Thyroid gland (tissue), 4 donors: ENCODE results near the gene DDX24. TPM values are rescaled to one million over a fixed set of nuclear protein-coding genes. Genes with fewer than 3 reads are reported as not detected.

Experiments
- DNase-seq, 2 donors: peaks; one replicate each; pipeline ENCODE4 v3.0.0-alpha.2; 2019
- H3K27ac ChIP-seq, 3 donors: fragments of 200-600 bp; sonication (generic); 1 replicate in 2 of 3; 2 replicates in 1 of 3; pipeline ENCODE4 v1.5.1; 2016 to 2019; ENCODE audit warnings: mild to moderate bottlenecking in 1 of 3, moderate library complexity in 1 of 3
- H3K27me3 ChIP-seq: fragments of 200-600 bp; sonication (generic); one replicate; pipeline ENCODE4 v1.5.1; 2019
- H3K36me3 ChIP-seq, 2 donors: fragments of 200-600 bp; sonication (generic); one replicate each; pipeline ENCODE4 v1.5.1; 2016 to 2019
- H3K4me1 ChIP-seq, 2 donors: fragments of 200-600 bp; sonication (generic); one replicate each; pipeline ENCODE4 v1.5.1; 2017 to 2019
- H3K4me3 ChIP-seq, 3 donors: fragments of 200-600 bp; sonication (generic); replicated peaks in 1 of 3; 1 replicate in 2 of 3; 2 replicates in 1 of 3; pipeline ENCODE4 v1.5.1; 2016; ENCODE audit warnings: mild to moderate bottlenecking in 1 of 3
- H3K9me3 ChIP-seq: fragments of 200-600 bp; sonication (generic); one replicate; pipeline ENCODE4 v1.5.1; 2017
- POLR2A ChIP-seq, 2 donors: fragments of 450-650 bp; IDR thresholded peaks; one replicate each; pipeline ENCODE4 v1.6.1; 2017; ENCODE audit warnings: antibody characterized with exemption in 2 of 2, mild to moderate bottlenecking in 2 of 2, moderate library complexity in 1 of 2
- WGBS, 2 donors: methylation state at CpG; one replicate each; pipeline ENCODE4 v1.1.5; 2017; 5-methylcytosine and 5-hydroxymethylcytosine counted together
- intact Hi-C: fragments of 100-400 bp; cut with DNase I; formaldehyde crosslinking; loops from one replicate; pipeline ENCODE4 v1.15.1; 2023
- total RNA-seq, 4 donors: library from RNA; depleted of rRNA; stranded (reverse); fragments of >200 nt; gene quantifications; one replicate each; pipeline ENCODE4 v1.2.3, GENCODE V29; 2016
- TF ChIP-seq, protein P1 (sequence below), 6 experiments: fragments of 200-600 bp in 3 of 6; fragments of 450-650 bp in 3 of 6; sonication (generic) in 3 of 6; IDR thresholded peaks; one replicate each; pipeline ENCODE4 v1.5.1; 2016 to 2019; ENCODE audit warnings: antibody characterized with exemption in 6 of 6, mild to moderate bottlenecking in 2 of 6, inconsistent platforms in 1 of 6, moderate library complexity in 1 of 6

DDX24 gene
- total RNA-seq, 4 donors from 2014 or later, result 139 to 209 (median 193) TPM

DNA sequence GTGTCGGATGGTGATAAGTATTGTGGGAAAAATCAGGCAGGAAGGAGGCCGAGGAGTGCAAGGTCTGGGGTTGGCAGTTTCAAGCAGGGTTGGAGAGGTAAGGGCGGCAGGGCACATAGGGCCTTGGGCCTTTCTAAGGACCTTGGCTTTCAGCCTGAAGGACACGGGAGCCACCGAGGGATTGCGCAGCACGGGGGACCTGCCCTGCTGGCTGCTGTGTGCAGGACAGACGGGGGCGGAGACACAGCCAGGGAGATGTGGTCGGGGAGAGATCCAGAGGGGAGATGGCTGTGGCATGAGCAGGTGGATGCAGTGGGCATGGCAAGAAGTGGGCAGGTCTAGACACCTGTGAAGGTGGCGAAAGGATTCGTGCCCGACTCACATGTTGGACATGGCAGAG lies 40.2 kb downstream of the DDX24 start:
- WGBS, 2 donors, result 92 to 94% methylated on average over 13 of the region's 13 CpGs
- Histone ChIP-seq H3K27ac (no peak overlapping the region), H3K36me3 (peaks cover 3 to 5% of the 10 kb centered on the region in 2 donors), H3K9me3 (no peaks in the 10 kb centered on the region), H3K4me3 (no peak overlapping the region), H3K27me3 (no peaks in the 10 kb centered on the region), H3K4me1 (peaks cover 0 to 12% of the 10 kb centered on the region in 2 donors)
- no peak for DNase-seq
- intact Hi-C loops, result no loop called here
- TF ChIP-seq, protein P1, sequence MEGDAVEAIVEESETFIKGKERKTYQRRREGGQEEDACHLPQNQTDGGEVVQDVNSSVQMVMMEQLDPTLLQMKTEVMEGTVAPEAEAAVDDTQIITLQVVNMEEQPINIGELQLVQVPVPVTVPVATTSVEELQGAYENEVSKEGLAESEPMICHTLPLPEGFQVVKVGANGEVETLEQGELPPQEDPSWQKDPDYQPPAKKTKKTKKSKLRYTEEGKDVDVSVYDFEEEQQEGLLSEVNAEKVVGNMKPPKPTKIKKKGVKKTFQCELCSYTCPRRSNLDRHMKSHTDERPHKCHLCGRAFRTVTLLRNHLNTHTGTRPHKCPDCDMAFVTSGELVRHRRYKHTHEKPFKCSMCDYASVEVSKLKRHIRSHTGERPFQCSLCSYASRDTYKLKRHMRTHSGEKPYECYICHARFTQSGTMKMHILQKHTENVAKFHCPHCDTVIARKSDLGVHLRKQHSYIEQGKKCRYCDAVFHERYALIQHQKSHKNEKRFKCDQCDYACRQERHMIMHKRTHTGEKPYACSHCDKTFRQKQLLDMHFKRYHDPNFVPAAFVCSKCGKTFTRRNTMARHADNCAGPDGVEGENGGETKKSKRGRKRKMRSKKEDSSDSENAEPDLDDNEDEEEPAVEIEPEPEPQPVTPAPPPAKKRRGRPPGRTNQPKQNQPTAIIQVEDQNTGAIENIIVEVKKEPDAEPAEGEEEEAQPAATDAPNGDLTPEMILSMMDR (IDR thresholded peaks at IDR 0.05), result no peak
- no peak for TF ChIP-seq POLR2A (IDR thresholded peaks at IDR 0.05)

DNA sequence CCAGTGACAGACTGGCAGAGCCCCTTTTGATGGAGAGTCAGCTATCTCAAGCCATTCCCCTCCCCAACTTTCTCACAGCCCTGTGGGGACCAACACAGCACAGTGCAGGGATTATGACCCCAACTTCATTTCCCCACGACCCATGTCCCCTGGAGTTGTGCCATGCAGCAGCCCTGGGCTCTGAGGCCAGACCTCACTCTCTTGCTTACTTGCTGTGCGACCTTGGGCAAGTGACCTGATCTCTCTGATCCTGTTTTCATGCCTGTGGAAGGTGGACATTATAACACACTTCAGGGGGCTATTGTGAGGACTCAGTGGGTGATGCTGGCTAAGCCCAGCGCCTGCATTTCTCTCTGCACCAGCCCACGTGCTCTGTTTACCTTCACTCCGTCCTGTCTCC lies 40.8 kb downstream of the DDX24 start:
- H3K4me1 ChIP-seq, result peaks cover 0 to 12% of the 10 kb centered on the region in 2 donors
- WGBS, 2 donors, result 92 to 94% methylated on average over 3 to 5 of the region's 5 CpGs
- peaks cover under 1 to 3% of the 10 kb centered on the region in 2 donors for H3K36me3 ChIP-seq
- H3K4me3 ChIP-seq, result no peak overlapping the region
- no peak for TF ChIP-seq POLR2A (IDR thresholded peaks at IDR 0.05)
- TF ChIP-seq, protein P1 (IDR thresholded peaks at IDR 0.05), result no peak
- no peak for DNase-seq
- intact Hi-C loops, result no loop called here
- H3K27ac ChIP-seq, result no peak overlapping the region
- no peaks in the 10 kb centered on the region for H3K27me3 ChIP-seq
- no peaks in the 10 kb centered on the region for H3K9me3 ChIP-seq

DNA sequence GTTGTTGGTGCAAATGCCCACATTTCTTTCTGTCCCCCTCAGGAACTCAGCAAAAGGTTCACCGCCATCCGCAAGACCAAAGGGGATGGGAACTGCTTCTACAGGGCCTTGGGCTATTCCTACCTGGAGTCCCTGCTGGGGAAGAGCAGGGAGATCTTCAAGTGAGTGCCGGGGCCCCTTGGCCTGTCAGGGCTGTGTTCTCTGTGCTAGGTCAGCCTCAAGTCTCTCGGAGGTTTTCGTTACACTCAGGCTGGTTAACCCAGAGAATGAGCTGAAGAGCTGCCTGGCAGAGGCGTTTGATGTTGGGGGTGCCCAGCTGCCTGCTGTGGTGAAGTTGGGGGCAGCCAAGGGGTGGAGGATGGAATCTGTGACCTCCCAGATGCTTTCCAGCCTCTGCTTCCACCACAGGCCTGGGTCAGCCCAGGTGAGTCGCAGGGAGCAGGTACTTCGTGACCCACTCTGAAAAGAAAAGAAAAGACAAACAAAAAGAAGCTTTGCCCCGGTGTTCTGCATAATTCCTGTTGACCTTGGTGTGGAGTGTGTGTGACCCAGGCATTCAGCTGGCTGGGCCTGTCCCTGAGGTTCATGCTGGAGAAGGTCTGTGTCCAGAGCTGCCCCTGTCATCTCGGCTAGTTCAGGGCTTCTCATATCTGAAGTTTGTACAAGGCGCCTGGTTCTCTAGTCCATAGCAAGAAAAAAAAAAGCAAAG lies 41.9 kb downstream of the DDX24 start:
- Histone ChIP-seq H3K27ac (no peak overlapping the region), H3K36me3 (no peaks in the 10 kb centered on the region), H3K9me3 (no peaks in the 10 kb centered on the region), H3K4me3 (no peak overlapping the region), H3K27me3 (no peaks in the 10 kb centered on the region), H3K4me1 (peaks cover 0 to 12% of the 10 kb centered on the region in 2 donors)
- no peak for TF ChIP-seq POLR2A (IDR thresholded peaks at IDR 0.05)
- TF ChIP-seq, protein P1 (IDR thresholded peaks at IDR 0.05), result no peak
- intact Hi-C loops, result loop anchor here (5.0 kb wide), 2 partner anchors 98 to 143 kb away; no protein-coding TSS in a partner anchor
- DNase-seq, result no peak
- 83 to 91% methylated on average over 9 to 10 of the region's 11 CpGs for WGBS, 2 donors

DNA sequence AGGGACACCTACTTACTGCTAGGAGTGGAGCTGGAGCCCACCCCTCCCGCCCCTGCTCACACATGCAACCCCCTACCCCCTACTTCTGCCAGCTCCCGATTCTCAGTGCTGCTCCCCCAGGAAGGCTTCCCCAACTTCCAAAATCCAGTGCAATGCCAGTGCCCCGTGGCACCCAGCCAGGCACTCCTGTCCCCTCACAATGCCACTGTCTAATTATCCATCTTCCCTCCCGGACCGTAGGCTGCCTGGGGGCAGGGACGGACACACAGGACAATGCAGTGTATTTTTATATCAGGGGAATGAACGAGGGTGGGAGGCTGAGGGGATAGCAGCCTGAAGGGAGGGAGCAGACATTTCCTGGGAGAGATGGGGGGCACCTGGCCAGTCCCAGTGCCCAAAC lies 42.5 kb downstream of the DDX24 start:
- no peak for TF ChIP-seq POLR2A (IDR thresholded peaks at IDR 0.05)
- TF ChIP-seq, protein P1 (IDR thresholded peaks at IDR 0.05), result no peak
- WGBS, 2 donors, result 83 to 92% methylated on average over 7 of the region's 7 CpGs
- no peaks in the 10 kb centered on the region for H3K27me3 ChIP-seq
- intact Hi-C loops, result loop anchor here (5.0 kb wide), 2 partner anchors 99 to 144 kb away; no protein-coding TSS in a partner anchor
- H3K4me1 ChIP-seq, result peaks cover 0 to 12% of the 10 kb centered on the region in 2 donors
- H3K36me3 ChIP-seq, result no peaks in the 10 kb centered on the region
- no peak for DNase-seq
- no peak overlapping the region for H3K4me3 ChIP-seq
- no peaks in the 10 kb centered on the region for H3K9me3 ChIP-seq
- H3K27ac ChIP-seq, result no peak overlapping the region

DNA sequence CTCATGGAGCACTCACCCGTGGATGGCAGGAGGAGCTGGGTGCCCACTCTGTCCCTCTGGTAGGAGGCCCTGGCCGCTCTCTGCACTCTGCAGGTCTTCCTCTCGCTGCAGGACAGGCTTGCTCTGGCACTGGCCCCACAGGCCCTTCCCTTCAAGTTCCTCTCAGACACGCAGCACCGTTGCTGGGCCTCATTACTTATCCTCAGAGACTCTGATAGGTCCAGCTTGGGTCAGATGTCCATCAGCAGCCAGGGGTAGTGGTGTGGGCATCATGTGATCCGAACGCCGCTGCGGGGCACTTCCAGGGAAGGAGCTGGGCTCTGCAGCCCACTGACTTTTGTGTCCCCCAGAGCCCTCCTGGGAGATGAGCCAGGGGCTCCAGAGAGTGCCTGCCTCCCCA lies 43.0 kb downstream of the DDX24 start:
- TF ChIP-seq, protein P1 (IDR thresholded peaks at IDR 0.05), result no peak
- TF ChIP-seq POLR2A (IDR thresholded peaks at IDR 0.05), result no peak
- H3K27ac ChIP-seq, result no peak overlapping the region
- 84 to 85% methylated on average over 5 to 9 of the region's 9 CpGs for WGBS, 2 donors
- peaks cover 0 to 12% of the 10 kb centered on the region in 2 donors for H3K4me1 ChIP-seq
- no peak overlapping the region for H3K4me3 ChIP-seq
- no peaks in the 10 kb centered on the region for H3K36me3 ChIP-seq
- H3K9me3 ChIP-seq, result no peaks in the 10 kb centered on the region
- H3K27me3 ChIP-seq, result no peaks in the 10 kb centered on the region
- no peak for DNase-seq
- intact Hi-C loops, result loop anchor here (5.0 kb wide), 2 partner anchors 99 to 144 kb away; no protein-coding TSS in a partner anchor
